Astrocyte (in vitro differentiated cells and primary cell): ENCODE measurements around the gene DYRK3. TPM values are rescaled to one million over a fixed set of nuclear protein-coding genes. Genes with fewer than 3 reads are reported as not detected.

Experiments
- DNase-seq: peaks from one replicate; pipeline ENCODE4 v3.0.0-alpha.2; 2010; ENCODE audit warnings: low read depth
- FAIRE-seq: peaks from 2 replicates; lab custom pipeline; 2011; peaks lifted over from hg19 to GRCh38; lab: Jason Lieb, UNC
- H2AFZ ChIP-seq: 2 replicates; pipeline ENCODE4 v1.6.0; 2012; ENCODE audit warnings: low read depth, low read length, inconsistent platforms
- H3K27ac ChIP-seq: 2 replicates; pipeline ENCODE4 v1.5.1; 2011; ENCODE audit warnings: low read depth, low read length, inconsistent platforms
- H3K27me3 ChIP-seq: 2 replicates; pipeline ENCODE4 v1.6.0; 2011; ENCODE audit warnings: low read length, inconsistent platforms; ENCODE audit not compliant: insufficient read depth
- H3K36me3 ChIP-seq: 2 replicates; pipeline ENCODE4 v1.5.1; 2011; ENCODE audit warnings: low read length, inconsistent platforms; ENCODE audit not compliant: insufficient read depth
- H3K4me1 ChIP-seq: 2 replicates; pipeline ENCODE4 v1.5.1; 2011; ENCODE audit warnings: low read length, inconsistent platforms; ENCODE audit not compliant: insufficient read depth
- H3K4me2 ChIP-seq: 2 replicates; pipeline ENCODE4 v1.6.0; 2012; ENCODE audit warnings: low read length, inconsistent platforms
- H3K4me3 ChIP-seq: 2 replicates; pipeline ENCODE4 v1.5.1; 2011; ENCODE audit warnings: low read depth, mild to moderate bottlenecking, low read length, inconsistent platforms; ENCODE audit not compliant: insufficient read depth
- H3K79me2 ChIP-seq: 2 replicates; pipeline ENCODE4 v1.6.0; 2012; ENCODE audit warnings: mild to moderate bottlenecking, low read length, inconsistent platforms; ENCODE audit not compliant: insufficient read depth
- H3K9ac ChIP-seq: 2 replicates; pipeline ENCODE4 v1.6.0; 2012; ENCODE audit warnings: mild to moderate bottlenecking, low read length, inconsistent platforms
- H3K9me3 ChIP-seq: 2 replicates; pipeline ENCODE4 v1.5.1; 2012; ENCODE audit warnings: low read depth, mild to moderate bottlenecking, low read length, inconsistent platforms; ENCODE audit not compliant: insufficient read depth
- H4K20me1 ChIP-seq: 2 replicates; pipeline ENCODE4 v1.6.0; 2012; ENCODE audit warnings: low read length, inconsistent platforms; ENCODE audit not compliant: insufficient read depth
- H3K27ac Mint-ChIP-seq: one replicate; pipeline ENCODE4 v1.8.0; 2021; ENCODE audit warnings: mild to moderate bottlenecking, mixed read lengths; ENCODE audit not compliant: unreplicated experiment
- H3K27me3 Mint-ChIP-seq: one replicate; pipeline ENCODE4 v1.8.0; 2021; ENCODE audit warnings: low read depth, mixed read lengths; ENCODE audit not compliant: unreplicated experiment
- H3K36me3 Mint-ChIP-seq: one replicate; pipeline ENCODE4 v1.8.0; 2021; ENCODE audit warnings: low read depth, mixed read lengths; ENCODE audit not compliant: unreplicated experiment
- H3K4me1 Mint-ChIP-seq: one replicate; pipeline ENCODE4 v1.8.0; 2021; ENCODE audit warnings: low read depth, mixed read lengths; ENCODE audit not compliant: unreplicated experiment
- H3K4me3 Mint-ChIP-seq: one replicate; pipeline ENCODE4 v1.8.0; 2021; ENCODE audit warnings: mild to moderate bottlenecking, moderate library complexity, mixed read lengths; ENCODE audit not compliant: unreplicated experiment
- H3K9me3 Mint-ChIP-seq: one replicate; pipeline ENCODE4 v1.8.0; 2021; ENCODE audit warnings: mild to moderate bottlenecking, mixed read lengths; ENCODE audit not compliant: unreplicated experiment
- EZH2 ChIP-seq: IDR thresholded peaks from 2 replicates; pipeline ENCODE4 v1.6.1; 2012; ENCODE audit warnings: mild to moderate bottlenecking, low read length, inconsistent platforms; ENCODE audit not compliant: insufficient read depth
- total RNA-seq: library from RNA; stranded (reverse); gene quantifications from 2 replicates; pipeline ENCODE4 v1.2.1, GENCODE V29; 2021
- TF ChIP-seq, protein P1 (sequence below): IDR thresholded peaks from 2 replicates; pipeline ENCODE4 v1.5.1; 2011; ENCODE audit warnings: low read depth, mild to moderate bottlenecking, inconsistent platforms, low read length, moderate library complexity; ENCODE audit not compliant: insufficient read depth

DYRK3 gene
- total RNA-seq, 1 donor from 2014 or later: 8.2 TPM

DNA sequence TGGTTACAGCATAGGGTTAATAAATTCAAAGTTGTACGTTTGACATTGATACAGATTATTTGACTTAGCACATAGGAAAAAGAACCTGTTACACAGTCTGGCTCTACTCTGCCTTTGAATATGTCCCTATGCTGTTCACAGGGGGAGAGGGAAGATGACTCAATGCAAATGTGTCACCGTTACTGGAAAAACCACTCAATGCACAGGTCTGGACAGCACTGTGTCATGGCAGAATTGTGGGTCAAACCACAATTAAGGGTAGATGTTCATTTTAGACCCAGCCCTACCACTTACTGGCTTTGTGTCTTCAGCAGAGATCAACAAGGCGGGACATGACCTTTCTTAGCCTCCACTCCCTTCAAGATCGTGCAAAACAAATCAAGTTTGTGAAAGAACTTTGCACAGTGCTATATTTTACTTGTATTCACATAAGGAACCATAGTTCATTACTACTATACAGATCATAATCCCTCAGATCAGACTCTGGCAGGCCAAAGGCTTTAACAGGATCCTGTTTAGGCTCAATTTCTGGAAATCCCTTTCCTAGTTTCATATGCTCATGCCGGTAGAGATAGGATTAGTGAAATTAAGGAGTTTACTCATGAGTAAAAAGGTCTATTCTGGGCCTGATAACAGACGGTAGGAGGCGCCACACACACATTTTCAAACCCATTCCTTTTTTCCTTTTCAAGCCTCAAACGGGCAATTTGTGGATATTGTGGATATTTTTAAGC is 45.1 kb upstream of the DYRK3 start:
- peak overlapping the region; percentile 61 for H3K4me2 ChIP-seq
- H4K20me1 ChIP-seq: no peaks in the 10 kb centered on the region
- no peaks in the 10 kb centered on the region for H3K9me3 ChIP-seq
- peaks cover 19% of the 10 kb centered on the region for H3K36me3 ChIP-seq
- peak overlapping the region; percentile 24 for H3K27ac ChIP-seq
- no peaks in the 10 kb centered on the region for H3K9me3 Mint-ChIP-seq
- no peak overlapping the region for H3K9ac ChIP-seq
- FAIRE-seq (no peak), DNase-seq (peak; percentile 82)
- no peaks in the 10 kb centered on the region for H3K27me3 ChIP-seq
- H3K27me3 Mint-ChIP-seq: peaks cover 1% of the 10 kb centered on the region
- H3K27ac Mint-ChIP-seq: peak overlapping the region; percentile 16
- H3K4me1 Mint-ChIP-seq: peaks cover 55% of the 10 kb centered on the region
- TF ChIP-seq EZH2: no peak
- TF ChIP-seq, protein P1, sequence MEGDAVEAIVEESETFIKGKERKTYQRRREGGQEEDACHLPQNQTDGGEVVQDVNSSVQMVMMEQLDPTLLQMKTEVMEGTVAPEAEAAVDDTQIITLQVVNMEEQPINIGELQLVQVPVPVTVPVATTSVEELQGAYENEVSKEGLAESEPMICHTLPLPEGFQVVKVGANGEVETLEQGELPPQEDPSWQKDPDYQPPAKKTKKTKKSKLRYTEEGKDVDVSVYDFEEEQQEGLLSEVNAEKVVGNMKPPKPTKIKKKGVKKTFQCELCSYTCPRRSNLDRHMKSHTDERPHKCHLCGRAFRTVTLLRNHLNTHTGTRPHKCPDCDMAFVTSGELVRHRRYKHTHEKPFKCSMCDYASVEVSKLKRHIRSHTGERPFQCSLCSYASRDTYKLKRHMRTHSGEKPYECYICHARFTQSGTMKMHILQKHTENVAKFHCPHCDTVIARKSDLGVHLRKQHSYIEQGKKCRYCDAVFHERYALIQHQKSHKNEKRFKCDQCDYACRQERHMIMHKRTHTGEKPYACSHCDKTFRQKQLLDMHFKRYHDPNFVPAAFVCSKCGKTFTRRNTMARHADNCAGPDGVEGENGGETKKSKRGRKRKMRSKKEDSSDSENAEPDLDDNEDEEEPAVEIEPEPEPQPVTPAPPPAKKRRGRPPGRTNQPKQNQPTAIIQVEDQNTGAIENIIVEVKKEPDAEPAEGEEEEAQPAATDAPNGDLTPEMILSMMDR: peak; percentile 28
- peaks cover 28% of the 10 kb centered on the region for H3K4me1 ChIP-seq
- peaks cover 24% of the 10 kb centered on the region for H3K36me3 Mint-ChIP-seq
- peak overlapping the region; percentile 0 for H3K4me3 Mint-ChIP-seq
- H3K79me2 ChIP-seq: no peaks in the 10 kb centered on the region
- no peak overlapping the region for H2AFZ ChIP-seq
- H3K4me3 ChIP-seq: no peak overlapping the region

DNA sequence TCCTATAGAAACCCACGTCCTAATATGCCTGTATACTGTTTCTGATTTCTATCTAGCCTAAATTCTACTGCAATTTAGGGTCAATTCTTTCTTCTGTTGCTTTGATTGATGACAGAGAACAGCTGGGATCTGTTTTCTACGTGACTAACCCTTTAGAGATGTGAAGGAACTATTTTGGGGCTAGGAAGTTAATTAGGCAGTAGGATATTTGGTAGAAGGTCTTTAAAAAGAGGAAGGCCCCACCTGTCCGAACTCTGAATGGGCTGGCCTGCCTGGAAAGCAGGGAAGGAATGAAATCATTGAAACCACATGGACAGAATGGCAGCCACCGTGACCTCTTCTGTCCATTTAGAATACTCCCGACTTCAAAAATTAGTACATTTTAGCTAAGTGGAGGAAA is 44.1 kb upstream of the DYRK3 start:
- DNase-seq (peak; percentile 76), FAIRE-seq (no peak)
- no peak overlapping the region for H3K4me3 Mint-ChIP-seq
- peaks cover 29% of the 10 kb centered on the region for H3K36me3 ChIP-seq
- H3K27ac ChIP-seq: no peak overlapping the region
- H3K4me1 Mint-ChIP-seq: peaks cover 54% of the 10 kb centered on the region
- H3K9me3 Mint-ChIP-seq: no peaks in the 10 kb centered on the region
- H3K4me2 ChIP-seq: peak overlapping the region; percentile 1
- TF ChIP-seq, protein P1: no peak
- no peak for TF ChIP-seq EZH2
- H4K20me1 ChIP-seq: no peaks in the 10 kb centered on the region
- H3K27me3 Mint-ChIP-seq: no peaks in the 10 kb centered on the region
- no peaks in the 10 kb centered on the region for H3K9me3 ChIP-seq
- H3K4me1 ChIP-seq: peaks cover 28% of the 10 kb centered on the region
- H3K9ac ChIP-seq: no peak overlapping the region
- peaks cover 22% of the 10 kb centered on the region for H3K36me3 Mint-ChIP-seq
- no peak overlapping the region for H3K4me3 ChIP-seq
- no peaks in the 10 kb centered on the region for H3K79me2 ChIP-seq
- H3K27me3 ChIP-seq: no peaks in the 10 kb centered on the region
- no peak overlapping the region for H2AFZ ChIP-seq
- H3K27ac Mint-ChIP-seq: peak overlapping the region; percentile 3

DNA sequence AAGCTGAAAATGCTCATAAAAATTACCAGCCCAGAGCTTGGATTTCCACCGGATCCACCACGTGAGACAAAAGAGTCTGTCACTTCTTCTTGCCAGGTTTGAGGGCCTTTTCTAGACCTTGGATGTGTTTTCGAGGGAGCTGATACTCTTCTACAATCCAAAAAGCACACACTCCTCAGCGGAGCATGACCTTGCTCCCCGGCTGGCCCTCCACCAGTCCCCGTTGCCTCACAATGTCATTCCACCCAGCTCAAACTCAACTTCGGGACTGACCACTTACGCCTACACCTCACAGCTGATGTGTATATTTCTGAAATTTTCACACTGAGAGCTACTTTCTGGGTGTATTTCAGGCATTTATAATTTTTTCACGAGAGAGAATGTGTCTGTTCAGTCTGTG is 43.6 kb upstream of the DYRK3 start:
- Mint-ChIP-seq H3K36me3 (peaks cover 21% of the 10 kb centered on the region), H3K27ac (no peak overlapping the region), H3K4me3 (no peak overlapping the region), H3K4me1 (peaks cover 49% of the 10 kb centered on the region), H3K27me3 (no peaks in the 10 kb centered on the region), H3K9me3 (no peaks in the 10 kb centered on the region)
- H3K4me2 ChIP-seq: no peak overlapping the region
- no peak overlapping the region for H2AFZ ChIP-seq
- H3K9me3 ChIP-seq: no peaks in the 10 kb centered on the region
- no peak overlapping the region for H3K4me3 ChIP-seq
- no peak for FAIRE-seq
- peaks cover 32% of the 10 kb centered on the region for H3K36me3 ChIP-seq
- H3K4me1 ChIP-seq: peaks cover 28% of the 10 kb centered on the region
- no peaks in the 10 kb centered on the region for H3K27me3 ChIP-seq
- H3K9ac ChIP-seq: no peak overlapping the region
- no peaks in the 10 kb centered on the region for H3K79me2 ChIP-seq
- H3K27ac ChIP-seq: no peak overlapping the region
- no peaks in the 10 kb centered on the region for H4K20me1 ChIP-seq
- DNase-seq: no peak
- TF ChIP-seq, protein P1: no peak
